HCEC 1CT (cell line): Measurements from ENCODE around the gene SOCS4.
"Not testable (repeated sequence)": the region's sequence is repeated elsewhere in the genome, so short reads cannot be mapped to it uniquely, and the experiment has no call there.

Experiments
- DNase-seq: peaks from one replicate; pipeline ENCODE4 v3.0.0-alpha.2; 2017

The SOCS4 gene, protein sequence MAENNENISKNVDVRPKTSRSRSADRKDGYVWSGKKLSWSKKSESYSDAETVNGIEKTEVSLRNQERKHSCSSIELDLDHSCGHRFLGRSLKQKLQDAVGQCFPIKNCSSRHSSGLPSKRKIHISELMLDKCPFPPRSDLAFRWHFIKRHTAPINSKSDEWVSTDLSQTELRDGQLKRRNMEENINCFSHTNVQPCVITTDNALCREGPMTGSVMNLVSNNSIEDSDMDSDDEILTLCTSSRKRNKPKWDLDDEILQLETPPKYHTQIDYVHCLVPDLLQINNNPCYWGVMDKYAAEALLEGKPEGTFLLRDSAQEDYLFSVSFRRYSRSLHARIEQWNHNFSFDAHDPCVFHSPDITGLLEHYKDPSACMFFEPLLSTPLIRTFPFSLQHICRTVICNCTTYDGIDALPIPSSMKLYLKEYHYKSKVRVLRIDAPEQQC

DNA sequence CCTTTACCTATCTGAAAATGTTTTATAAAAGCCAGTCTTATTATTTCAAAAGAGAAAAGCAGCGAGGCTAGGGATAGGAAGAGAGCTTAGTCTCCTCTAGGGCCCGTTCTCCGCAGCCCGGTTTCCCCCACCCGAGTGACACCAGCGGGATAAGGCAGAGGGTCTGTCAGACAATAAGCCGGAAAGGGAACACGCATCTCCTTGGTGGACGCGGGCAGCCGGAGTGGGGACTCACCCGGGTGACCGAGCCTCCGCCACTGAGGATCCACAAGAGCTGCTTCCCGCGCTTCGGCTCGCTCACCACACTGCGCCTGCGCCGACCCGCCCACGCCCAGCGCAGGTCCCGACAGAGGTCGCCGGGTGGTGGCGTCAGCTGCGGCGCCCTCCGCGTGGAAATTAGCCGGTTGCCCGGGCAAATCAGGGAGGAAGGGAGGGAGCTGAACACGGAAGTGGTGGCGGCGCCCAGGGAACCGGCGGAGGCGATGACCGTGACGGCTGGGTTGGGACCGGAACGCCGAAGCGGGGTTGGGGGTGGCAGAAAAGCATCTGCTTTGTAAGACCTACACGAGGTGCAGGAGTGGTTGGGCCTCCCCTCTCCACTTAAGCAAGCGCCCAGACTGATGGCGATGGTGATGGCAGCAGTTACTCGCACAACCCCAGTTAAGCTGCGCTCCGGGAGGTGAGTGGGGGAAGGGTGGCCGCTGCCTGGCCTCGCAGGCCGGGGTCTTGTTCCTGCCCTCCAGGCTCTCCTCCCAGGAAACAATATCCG is at the start of gene SOCS4, which contains the start of gene WDHD1:
TSS of gene SOCS4 (plus strand) at position 444 of the 769 bp plus-strand sequence. CDS start 15,806 bp downstream, outside the sequence.
TSS of gene WDHD1 (minus strand) at position 307 of the 769 bp plus-strand sequence. CDS start 312 bp downstream, outside the sequence.
- DNase-seq = peak; percentile 91

DNA sequence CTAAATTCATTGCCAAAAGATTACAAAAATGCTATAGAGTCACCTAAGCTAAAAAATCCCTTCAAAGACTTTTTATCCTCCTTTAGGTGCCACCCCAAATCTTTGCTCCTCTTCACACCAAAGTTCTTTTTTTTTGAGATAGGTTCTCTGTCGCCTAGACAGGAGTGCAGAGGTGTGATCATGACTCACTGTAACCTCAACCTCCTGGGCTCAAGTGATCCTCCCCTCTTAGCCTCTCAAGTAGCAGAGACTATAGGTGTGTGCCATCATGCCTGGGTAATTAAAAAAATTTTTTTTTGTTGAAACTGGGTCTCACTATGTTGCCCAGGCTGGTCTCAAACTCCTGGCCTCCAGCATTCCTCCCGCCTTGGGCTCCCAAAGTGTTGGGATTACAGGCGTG is 48.0 kb upstream of the SOCS4 start:
- DNase-seq = no peak

DNA sequence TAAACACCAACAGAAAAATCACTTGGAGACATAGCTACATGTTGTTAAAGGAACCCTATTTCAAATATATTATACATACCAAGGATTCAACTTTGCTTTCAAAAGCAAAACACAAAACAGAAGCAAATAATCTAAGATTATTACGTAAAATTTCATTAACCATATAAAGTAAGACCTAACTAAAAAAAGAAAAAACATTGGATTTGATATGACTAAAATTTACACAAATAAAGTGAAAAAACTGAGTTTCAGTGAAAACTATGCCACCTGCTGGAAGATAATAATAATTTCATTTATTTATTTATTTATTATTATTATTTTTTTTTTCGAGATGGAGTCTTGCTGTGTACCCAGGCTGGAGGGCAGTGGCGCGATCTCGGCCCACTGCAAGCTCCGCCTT is 45.3 kb upstream of the SOCS4 start:
- peak; percentile 30 for DNase-seq

DNA sequence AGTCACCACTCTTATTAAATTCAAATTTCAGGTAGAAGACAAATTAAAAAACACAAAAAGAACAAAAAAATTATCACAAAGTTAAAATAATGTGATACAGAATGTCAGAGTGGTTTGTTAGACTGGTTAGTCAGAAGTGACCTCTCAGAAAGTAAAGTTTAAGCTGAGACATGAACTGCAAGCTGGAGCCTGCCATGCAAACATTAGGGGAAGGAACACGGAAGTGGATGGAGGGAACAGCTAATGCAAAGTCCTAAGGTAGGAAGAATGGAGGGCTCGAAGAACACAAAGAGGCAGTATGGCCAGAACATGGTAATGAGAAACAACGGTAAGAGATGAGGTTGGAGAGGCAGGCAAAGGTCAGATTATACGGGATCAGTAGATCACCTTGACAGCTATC is 41.9 kb upstream of the SOCS4 start:
- no peak for DNase-seq

DNA sequence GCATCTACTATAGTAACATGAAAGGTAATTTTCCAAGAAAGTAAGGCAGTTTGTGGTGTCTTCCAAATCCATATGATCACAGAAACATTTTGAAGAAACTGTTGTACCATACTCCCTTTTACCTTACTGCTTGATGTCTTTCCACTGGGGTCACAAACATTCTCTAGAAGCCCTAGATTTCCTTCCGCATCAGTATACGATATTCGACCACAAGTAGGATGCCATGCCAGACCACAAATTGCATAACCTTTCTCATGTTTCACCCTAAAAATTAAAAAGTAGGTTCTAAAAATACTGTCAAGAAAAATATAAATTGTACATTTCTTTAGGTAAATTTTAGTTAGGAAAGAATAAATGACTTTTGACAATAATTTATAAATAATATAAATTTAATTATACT is 26.7 kb upstream of the SOCS4 start:
- DNase-seq = peak; percentile 22

DNA sequence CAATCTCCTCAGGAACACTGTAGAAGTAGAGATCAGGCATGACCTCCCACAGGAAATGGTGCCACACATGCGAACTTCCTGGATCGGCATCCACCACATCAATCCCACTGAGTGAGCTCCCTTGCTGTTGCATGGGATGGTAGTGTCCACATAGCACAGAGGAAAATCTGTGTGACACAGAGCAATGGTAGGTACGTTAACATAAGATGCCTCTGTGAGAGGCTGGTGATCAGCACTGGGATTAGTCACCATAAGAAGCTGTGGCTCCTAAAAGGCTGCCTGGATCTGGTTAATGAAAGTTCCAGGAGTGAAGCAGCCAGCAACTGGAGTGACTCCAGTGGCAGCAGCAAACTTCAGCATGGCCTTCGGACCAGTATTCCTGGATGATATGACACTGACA is 22.0 kb upstream of the SOCS4 start:
- DNase-seq = no peak

DNA sequence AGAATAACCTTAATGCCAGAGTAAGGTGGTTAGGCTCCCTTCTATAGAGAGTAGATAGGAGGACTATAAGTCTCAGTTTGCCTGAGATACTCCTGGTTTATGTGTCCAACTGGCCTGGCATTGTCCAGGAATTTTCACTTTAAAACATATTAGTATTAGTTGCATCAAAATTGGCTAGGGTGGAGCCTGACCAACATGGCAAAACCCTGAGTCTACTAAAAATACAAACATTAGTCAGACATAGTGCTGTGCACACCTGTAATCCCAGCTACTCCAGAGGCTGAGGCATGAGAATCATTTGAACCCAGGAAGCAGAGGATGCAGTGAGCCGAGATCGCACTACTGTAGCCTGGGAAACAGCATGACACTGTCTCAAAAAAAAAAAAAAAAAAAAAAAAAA is 12.0 kb upstream of the SOCS4 start:
- no peak for DNase-seq

DNA sequence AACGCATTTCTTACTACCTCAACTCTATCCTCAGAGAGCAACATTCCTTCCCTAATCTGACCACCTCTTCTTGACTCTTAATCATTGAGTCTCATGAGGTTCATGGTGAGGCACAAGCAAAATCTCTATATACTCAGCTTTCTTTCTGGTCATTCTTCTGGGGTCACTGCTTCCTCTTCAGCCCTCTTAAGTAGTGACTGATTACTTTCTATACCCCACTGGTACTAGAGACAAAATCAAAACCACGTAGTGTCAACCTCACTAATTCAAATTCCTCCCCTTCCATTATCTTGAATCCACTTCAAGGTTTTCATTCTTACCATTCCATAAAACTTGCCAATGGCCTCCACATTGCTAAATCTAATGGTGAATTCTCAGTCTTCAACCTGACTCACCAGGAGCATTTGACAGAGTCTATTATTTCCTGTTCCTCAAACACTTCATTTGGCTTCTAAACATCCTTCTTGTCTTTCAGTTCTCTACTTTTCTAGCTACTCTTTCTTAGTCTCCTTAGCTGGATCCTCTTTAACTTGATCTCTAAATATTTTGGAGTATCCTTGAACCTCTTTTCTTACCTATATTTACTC is 7.0 kb upstream of the SOCS4 start:
- DNase-seq = no peak

DNA sequence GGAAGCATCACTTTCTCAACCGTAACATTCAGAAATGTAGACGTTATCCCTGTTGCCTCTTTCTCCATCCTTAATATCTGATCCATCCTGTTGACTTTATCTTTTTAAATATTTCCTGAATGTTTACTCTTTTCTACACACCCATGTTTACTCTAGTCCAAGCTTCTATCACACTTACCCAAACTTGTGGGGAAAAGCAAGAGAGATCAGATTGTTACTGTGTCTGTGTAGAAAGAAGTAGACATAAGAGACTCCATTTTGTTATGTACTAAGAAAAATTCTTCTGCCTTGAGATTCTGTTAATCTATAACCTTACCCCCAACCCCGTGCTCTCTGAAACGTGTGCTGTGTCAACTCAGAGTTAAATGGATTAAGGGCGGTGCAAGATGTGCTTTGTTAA is 2.7 kb upstream of the SOCS4 start:
- not testable (repeated sequence) for DNase-seq

DNA sequence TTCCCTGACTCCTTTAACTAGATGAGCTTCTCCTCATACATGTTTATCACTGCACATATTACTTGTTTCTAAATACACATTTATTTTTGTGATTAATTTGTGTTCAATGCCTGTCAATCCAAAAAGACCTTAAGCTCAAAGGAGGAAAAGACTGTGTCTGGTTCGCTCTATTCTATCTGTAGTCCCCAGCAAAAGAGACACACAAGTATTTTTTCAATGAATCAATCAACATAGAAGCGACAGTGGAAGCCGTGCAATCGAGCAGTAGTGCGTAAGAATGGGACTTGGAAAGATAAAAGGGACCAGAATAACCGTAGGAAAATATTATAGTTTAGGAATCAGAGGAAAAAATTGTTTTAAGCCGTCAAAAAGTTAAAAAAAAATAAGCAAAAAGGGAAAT is 1.1 kb upstream of the SOCS4 start:
- DNase-seq = no peak

DNA sequence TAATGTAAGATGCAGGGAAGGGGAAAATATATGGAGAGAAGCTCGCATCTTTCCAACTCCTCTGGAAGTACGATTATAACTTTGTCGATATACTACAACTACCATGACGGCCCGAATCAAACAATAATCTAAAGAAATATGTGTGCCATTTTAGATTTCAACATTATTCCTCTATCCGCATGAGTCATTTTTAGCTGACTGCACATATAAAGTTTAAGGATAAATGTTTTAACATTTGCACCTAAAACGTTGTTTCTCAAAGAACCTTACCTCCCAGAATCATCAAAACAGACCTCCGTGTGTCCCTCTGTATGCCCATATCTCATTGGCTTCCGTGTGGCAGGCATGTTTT is 619 bp upstream of the SOCS4 start:
- no peak for DNase-seq

DNA sequence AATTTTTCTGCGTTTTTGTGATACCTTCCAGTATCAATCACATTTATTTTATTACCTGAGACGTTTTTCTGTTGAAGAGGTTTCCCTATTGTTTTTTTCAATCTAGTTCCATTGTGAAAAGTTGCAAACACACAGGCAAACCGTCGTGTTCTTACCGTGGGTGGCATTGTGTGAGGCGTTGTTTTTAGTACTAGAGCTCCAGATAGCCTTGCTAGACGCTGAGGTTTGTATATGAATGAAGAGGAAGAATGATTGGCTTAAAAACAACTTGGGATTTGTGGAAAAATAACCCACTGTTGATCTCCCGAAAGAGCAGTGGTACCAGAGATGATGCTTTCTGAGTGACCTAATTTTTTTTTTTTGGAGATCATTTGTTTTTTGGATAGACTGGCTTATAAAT is 1.0 kb downstream of the SOCS4 start:
- no peak for DNase-seq

DNA sequence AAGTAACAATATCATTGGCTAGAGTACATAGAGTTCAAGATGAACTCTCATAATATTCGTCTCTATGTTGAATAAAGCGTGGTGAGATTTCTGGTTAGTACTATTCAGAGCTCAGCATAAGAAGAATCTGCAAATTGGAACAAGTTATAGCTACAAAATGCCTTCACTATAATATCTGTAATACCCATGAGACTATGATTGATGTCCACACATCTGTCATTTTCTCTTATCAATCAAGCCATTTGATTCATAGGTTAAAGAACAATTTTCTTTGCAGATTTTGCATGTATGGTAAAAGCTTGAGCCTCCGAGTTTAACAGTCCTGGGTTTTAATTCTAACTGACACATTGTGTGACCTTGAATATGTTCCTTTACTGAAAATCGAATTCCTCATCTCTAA is 1.4 kb downstream of the SOCS4 start:
- DNase-seq = no peak

DNA sequence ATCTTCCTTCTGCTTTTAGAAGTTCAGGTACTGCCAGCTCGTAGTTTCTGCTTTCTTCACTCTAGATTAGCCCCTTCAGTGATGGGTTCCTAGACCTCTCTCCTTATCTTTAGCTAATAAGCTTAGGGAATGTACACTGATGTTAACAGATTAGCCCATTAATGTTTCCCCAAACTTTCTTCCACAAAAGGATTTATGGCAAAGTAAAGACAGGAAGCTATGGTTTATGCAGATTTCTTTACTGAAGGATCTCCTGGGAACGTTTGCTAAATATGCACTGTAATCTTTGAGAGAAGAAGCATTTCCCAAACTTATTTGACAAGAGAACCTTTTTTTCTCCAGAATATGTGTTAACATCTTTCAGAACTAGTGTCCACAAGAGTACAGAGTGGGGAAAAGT is 4.2 kb downstream of the SOCS4 start:
- DNase-seq = no peak

DNA sequence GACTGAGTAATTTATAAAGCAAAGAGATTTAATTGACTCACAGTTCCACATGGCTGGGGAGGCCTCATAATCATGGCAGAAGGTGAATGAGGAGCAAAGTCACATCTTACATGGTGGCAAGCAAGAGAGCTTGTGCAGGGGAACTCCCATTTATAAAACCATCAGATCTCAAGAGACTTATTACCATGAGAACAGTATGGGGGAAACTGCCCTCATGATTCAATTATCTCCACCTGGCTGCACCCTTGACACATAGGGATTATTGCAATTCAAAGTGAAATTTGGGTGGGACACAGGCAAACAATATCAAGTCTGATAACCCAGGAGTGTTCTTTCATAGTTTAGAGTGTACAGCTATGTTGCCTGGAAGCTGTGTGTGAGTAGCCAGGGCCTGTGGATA is 11.0 kb downstream of the SOCS4 start:
- not testable (repeated sequence) for DNase-seq

DNA sequence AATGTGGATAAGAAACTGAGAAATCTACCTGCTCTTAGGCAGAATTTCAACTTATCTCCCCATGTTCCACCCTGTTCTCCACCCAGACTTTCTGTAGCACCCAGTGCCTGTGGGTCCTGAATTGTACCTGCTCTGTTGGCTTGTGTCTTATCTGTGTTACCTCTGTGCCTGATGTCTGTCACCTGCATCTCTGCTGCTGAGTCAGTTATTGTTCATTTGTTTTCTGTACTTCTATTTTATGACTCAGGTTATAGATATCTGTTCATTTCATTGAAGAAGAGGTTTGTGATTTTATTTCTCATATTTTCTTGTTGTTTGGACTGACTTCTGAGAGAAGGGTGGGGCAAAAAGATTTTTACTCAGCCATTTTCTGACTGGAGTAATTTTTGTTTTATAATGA is 11.7 kb downstream of the SOCS4 start:
- DNase-seq = peak; percentile 31

DNA sequence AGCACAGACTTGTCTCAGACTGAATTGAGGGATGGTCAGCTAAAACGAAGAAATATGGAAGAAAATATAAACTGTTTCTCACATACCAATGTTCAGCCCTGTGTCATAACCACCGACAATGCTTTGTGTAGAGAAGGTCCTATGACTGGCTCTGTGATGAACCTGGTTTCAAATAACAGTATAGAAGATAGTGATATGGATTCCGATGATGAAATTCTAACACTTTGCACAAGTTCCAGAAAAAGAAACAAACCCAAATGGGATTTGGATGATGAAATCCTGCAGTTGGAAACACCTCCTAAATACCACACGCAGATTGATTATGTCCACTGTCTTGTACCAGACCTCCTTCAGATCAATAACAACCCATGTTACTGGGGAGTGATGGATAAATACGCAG is 16.5 kb downstream of the SOCS4 start:
- DNase-seq = no peak

DNA sequence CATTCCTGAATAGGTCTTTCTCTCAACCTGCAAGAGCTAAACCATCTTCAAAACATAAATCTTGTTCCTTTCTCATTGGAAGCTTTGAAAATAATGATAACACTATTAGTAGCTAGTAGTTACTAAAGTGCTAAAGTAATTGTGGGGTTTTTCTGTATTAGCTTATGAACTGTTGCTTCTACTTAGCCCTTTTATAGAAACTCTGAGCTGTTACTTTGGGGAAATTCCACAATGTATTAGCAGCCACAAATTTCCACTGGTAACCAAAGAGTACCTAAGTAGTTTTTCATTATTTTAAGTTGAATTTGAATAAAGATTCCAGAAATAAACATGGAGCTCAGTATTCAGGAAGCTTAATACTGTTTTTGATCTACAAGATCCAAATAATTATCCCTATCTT is 18.1 kb downstream of the SOCS4 start:
- DNase-seq = no peak

DNA sequence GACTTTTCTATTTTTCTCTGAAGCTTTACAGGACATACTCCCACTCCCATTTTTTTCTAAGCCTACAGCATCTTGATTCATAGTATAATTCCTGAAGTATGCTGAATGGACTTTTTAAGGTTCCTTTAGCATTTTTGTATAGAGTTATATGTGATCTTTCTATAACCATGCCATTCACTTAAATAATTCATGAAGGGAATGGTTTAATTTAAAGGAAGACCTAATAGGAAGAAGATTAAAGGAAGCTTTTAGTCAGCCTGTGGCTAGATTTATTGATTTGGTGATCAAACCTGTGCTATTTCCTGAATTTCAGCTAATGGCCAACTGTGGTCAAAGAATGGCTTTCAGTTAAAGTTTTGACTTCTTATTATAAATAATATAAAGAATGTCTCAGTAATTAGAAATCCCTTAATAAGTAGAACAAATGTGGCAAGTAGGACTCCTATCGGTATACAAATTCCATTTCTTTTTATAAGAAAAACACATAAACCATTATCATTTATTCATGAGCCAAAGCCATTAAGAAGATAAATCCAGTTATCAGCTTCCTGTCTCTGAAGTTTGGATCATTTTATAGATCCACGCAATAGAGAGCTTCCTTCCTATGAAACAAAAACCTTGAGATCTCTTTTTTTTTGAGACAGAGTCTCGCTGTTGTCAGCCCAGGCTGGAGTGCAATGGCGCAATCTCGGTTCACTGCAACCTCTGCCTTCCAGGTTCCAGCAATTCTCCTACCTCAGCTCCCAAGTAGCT is 20.4 kb downstream of the SOCS4 start:
- no peak for DNase-seq

DNA sequence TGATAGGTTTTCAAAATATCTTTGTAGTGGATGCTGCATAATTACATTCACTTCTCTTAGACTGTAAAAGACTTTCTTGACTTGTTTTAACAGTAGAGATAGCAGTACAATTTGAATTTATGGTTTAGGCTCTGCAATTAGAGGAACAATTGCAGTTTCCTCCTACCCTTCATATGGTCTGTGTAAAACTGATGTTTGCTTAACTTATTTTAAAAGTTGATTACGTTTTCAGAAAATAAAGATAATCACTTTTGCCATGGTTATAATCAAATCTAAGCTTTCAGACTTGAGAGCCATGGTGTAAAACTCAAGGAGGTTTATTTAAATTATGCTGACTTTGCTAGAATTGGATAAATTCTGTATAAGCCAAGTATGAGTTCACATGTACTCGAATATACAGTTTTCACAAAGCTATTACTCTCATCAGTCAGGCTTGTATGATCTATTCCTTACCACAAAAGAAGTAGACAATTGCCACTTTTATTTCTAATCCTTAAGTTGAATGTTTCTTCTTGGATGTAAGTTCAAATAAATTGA is 21.9 kb downstream of the SOCS4 start:
- no peak for DNase-seq

DNA sequence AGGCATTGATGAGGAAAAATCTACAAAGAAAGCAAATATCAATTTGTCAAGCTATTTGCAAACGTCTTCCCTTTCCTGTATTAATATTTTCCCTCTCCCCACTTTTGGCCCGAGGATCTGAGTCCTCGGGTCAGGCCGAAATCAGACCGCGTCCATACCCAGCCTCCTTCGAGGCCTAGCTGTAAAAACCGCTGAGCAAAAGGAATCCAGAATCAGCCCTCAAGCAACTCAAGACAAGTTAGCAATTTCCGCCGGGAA is 24.1 kb downstream of the SOCS4 start:
- no peak for DNase-seq

DNA sequence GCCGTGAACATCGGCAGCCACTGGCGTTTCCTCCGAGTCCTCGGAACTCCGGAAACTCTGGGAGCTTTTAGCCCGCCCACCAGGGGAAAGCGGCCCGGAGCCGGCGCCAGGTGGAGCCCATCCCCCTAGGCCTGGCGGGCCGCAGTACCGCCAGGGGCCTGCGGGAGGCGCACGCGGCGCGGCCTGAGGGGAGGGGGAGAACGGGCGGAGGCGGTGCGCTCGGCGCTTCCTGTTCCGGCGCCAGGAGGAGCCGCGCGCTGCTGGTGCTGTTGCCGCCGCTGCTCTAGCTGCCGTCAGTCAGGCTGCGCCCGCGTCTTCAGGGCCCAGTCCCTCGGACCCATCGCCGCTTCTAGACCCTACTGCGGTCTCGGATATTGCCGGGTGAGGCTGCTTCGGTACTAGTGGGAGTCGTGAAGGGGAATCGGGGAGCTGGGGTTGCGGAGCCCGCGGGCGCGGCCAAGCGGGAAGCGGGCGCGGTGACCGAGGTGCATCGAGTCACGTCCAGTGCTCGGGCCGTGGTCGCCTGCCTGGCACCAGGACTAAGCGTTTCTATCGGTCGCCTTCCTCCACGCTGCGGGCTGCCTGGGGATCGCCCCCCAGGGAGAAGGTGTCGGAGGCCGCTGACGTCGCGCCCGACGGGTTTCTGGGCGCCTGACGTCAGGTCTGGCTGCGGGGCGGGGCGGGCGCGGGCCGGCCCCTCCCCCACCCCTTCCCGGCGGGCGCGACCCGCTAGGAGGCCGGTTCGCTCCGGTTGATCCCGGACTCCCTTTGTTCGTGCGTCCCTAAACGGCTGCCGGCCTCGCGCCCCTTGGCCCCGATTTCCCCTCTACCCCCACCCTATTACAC is 24.6 kb downstream of the SOCS4 start, which contains the start of gene MAPK1IP1L:
TSS of gene MAPK1IP1L (plus strand) at position 225 of the 846 bp plus-strand sequence. CDS start 10,037 bp downstream, outside the sequence.
- peak; percentile 90 for DNase-seq
